HEK293T (cell line): ENCODE data around the gene SLC43A1.

Experiments used
- CTCF ChIA-PET: fragments of 350-600 bp; formaldehyde crosslinking; extraction: SDS; loops from one replicate; lab custom pipeline; 2021; ENCODE audit warnings: antibody characterized with exemption, inconsistent platforms; lab: Yijun Ruan, JAX
- POLR2A ChIA-PET: fragments of 350-600 bp; formaldehyde crosslinking; extraction: SDS; loops from one replicate; lab custom pipeline; 2020; ENCODE audit warnings: antibody characterized with exemption, inconsistent platforms; lab: Yijun Ruan, JAX
- DNase-seq: peaks from one replicate; pipeline ENCODE4 v3.0.0; 2012; ENCODE audit warnings: mixed read lengths; ENCODE audit errors: extremely low spot score
- ARNT ChIP-seq: fragments of 450-650 bp; IDR thresholded peaks from 2 replicates; pipeline ENCODE4 v1.6.1; 2017; ENCODE audit warnings: mild to moderate bottlenecking
- BHLHE40 ChIP-seq: fragments of 450-650 bp; IDR thresholded peaks from 2 replicates; pipeline ENCODE4 v1.6.1; 2016; ENCODE audit warnings: mild to moderate bottlenecking, moderate library complexity, borderline replicate concordance
- CTBP1 ChIP-seq: fragments of 450-650 bp; IDR thresholded peaks from 2 replicates; pipeline ENCODE4 v1.6.1; 2016; ENCODE audit warnings: borderline replicate concordance
- ELF4 ChIP-seq: fragments of 450-650 bp; IDR thresholded peaks from 2 replicates; pipeline ENCODE4 v1.6.1; 2017; ENCODE audit warnings: antibody characterized with exemption
- FOXA1 ChIP-seq: fragments of 450-650 bp; IDR thresholded peaks from 2 replicates; pipeline ENCODE4 v1.6.1; 2016; ENCODE audit warnings: mild to moderate bottlenecking
- FOXK2 ChIP-seq: fragments of 450-650 bp; IDR thresholded peaks from 2 replicates; pipeline ENCODE4 v1.6.1; 2016; ENCODE audit warnings: mild to moderate bottlenecking
- FOXM1 ChIP-seq: fragments of 450-650 bp; IDR thresholded peaks from 2 replicates; pipeline ENCODE4 v1.6.1; 2017; ENCODE audit warnings: mild to moderate bottlenecking, borderline replicate concordance
- HDGF ChIP-seq: fragments of 450-650 bp; IDR thresholded peaks from 2 replicates; pipeline ENCODE4 v1.6.1; 2017; ENCODE audit warnings: antibody characterized with exemption, borderline replicate concordance
- L3MBTL2 ChIP-seq: fragments of 450-650 bp; conservative IDR thresholded peaks from 2 replicates; pipeline ENCODE4 v1.6.1; 2016; ENCODE audit warnings: mild to moderate bottlenecking
- LEF1 ChIP-seq: fragments of 450-650 bp; IDR thresholded peaks from 2 replicates; pipeline ENCODE4 v1.6.1; 2017; ENCODE audit warnings: mild to moderate bottlenecking, borderline replicate concordance
- NFRKB ChIP-seq: fragments of 450-650 bp; IDR thresholded peaks from 2 replicates; pipeline ENCODE4 v1.6.1; 2016; ENCODE audit warnings: mild to moderate bottlenecking, moderate library complexity
- SP1 ChIP-seq: fragments of 450-650 bp; IDR thresholded peaks from 2 replicates; pipeline ENCODE4 v1.6.1; 2017
- SUZ12 ChIP-seq: fragments of 450-650 bp; IDR thresholded peaks from 2 replicates; pipeline ENCODE4 v1.6.1; 2016; ENCODE audit warnings: mild to moderate bottlenecking
- TARDBP ChIP-seq: fragments of 450-650 bp; IDR thresholded peaks from 2 replicates; pipeline ENCODE4 v1.6.1; 2016
- ZNF384 ChIP-seq: fragments of 450-650 bp; IDR thresholded peaks from 2 replicates; pipeline ENCODE4 v1.6.1; 2016
- TF ChIP-seq, protein P1 (sequence below): fragments of 450-650 bp; IDR thresholded peaks from 2 replicates; pipeline ENCODE4 v1.6.1; 2016

SLC43A1 gene

DNA sequence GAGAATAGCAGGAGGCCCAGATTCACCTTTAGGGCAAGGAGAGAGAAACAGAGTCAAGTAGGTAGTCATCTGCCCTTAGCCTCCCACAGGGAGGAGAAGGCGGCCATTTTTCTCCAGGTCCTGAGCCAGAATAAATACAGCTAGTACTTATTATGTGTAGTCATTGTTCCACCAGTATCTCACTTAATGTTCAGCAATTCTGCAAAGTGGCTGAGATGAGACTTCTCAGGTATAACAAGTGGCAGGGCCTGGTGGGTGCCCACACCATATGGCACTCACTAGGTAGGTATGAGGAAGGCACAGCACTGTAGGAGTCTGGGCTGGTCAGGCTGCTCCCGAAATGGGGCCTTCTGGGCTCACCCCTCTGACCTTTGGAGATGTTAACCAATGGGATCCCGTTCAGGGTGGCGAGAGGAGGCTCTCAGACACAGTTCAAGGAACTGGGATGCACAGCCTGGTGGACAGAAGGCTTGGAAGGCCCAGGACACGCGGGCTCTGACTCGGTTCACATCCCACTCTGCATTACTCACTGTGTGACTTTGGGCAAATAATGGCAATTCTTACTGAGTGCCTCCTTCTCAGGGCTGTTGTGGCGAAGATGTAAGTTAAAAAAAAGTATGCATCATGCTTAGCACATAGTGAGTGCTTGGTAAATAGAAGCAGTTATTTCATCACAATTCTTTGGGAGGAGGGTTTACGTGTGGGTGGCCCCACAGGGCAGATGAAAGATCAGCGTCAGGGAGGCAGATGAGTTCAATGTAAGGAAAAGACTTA, 30.1 kb downstream of the SLC43A1 start:
- POLR2A ChIA-PET: no interaction called here
- CTCF ChIA-PET: interaction anchor here (3.9 kb wide), 1 partner anchor 8 kb away, joined by 27 read pairs; no protein-coding TSS in a partner anchor
- DNase-seq: no peak
- TF ChIP-seq, protein P1, sequence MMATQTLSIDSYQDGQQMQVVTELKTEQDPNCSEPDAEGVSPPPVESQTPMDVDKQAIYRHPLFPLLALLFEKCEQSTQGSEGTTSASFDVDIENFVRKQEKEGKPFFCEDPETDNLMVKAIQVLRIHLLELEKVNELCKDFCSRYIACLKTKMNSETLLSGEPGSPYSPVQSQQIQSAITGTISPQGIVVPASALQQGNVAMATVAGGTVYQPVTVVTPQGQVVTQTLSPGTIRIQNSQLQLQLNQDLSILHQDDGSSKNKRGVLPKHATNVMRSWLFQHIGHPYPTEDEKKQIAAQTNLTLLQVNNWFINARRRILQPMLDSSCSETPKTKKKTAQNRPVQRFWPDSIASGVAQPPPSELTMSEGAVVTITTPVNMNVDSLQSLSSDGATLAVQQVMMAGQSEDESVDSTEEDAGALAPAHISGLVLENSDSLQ: no peak
- TF ChIP-seq BHLHE40: no peak
- TF ChIP-seq CTBP1: no peak
- TF ChIP-seq TARDBP: no peak
- no peak for TF ChIP-seq LEF1
- TF ChIP-seq SP1: no peak
- TF ChIP-seq FOXA1: no peak
- no peak for TF ChIP-seq FOXM1
- TF ChIP-seq ZNF384: no peak
- no peak for TF ChIP-seq L3MBTL2
- no peak for TF ChIP-seq ELF4
- no peak for TF ChIP-seq ARNT

DNA sequence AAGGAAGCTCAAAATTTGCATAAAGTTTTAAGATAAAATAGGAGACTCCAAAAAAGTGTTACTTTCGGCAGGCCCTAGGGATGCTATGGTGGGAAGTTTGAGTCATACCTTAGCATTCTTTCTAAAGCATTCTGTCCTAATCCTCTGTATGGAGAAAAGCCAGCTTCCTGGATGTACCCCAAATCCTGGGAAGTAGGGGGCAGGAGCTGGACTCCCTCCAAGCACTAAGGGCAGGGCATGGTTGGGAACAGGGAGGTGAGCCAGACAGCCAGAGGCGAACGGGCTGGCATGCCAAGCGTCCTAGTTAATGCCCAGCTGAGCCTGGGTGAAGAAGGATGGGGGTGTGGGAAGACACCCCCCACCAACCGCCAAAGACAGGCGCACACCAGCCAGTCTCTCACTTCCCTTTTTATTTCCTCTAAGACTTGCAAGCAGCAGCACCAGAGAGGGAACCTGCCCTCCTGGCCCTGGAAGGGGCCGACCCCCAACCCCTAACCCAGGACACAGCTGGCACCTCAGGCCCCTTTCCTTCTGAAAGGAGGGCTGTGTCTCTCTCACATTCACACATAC, 31.3 kb downstream of the SLC43A1 start:
- no peak for DNase-seq
- CTCF ChIA-PET: interaction anchor here (0.7 to 3.9 kb wide), 10 partner anchors 9 to 160 kb away, joined by 3 to 27 read pairs (median 4); no protein-coding TSS in a partner anchor
- TF ChIP-seq ELF4 (no peak), FOXA1 (no peak), LEF1 (no peak), FOXK2 (no peak), SP1 (no peak), SUZ12 (no peak), L3MBTL2 (no peak), HDGF (no peak), BHLHE40 (no peak), ZNF384 (no peak)

DNA sequence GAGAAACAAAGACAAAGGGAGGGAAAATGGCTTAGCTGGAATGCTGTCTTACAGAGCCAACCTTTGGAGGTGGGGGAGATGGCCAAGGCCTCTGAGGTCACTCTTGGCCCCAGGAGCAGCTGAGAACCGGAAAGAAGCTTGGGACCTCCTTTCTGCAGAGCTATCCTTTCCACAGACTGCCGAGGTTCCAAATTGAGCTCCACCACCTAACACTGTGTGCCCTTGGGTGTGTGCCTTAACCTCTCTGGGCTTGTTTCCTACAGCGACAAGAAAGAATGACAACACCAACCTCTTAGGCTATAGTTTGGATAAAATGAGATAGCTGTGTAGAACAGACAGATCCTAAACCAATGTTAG, 32.0 kb downstream of the SLC43A1 start:
- DNase-seq: no peak
- ChIA-PET CTCF (interaction anchor here (0.7 to 3.9 kb wide), 10 partner anchors 10 to 161 kb away, joined by 3 to 27 read pairs (median 4); partner anchors contain the start of gene RTN4RL2), POLR2A (interaction anchor here (1.4 kb wide), 1 partner anchor 26 kb away, joined by 6 read pairs; no protein-coding TSS in a partner anchor)
- TF ChIP-seq TARDBP (no peak), HDGF (no peak), FOXM1 (no peak), SP1 (no peak), ZNF384 (no peak), ARNT (no peak), BHLHE40 (no peak), NFRKB (no peak), SUZ12 (no peak), L3MBTL2 (no peak), LEF1 (no peak), FOXA1 (no peak), ELF4 (no peak), FOXK2 (no peak), CTBP1 (no peak)
- TF ChIP-seq, protein P1: no peak

More for the DNA sequence above, 31.3 kb downstream of the SLC43A1 start:
- POLR2A ChIA-PET: interaction anchor here (1.4 kb wide), 1 partner anchor 27 kb away, joined by 6 read pairs; no protein-coding TSS in a partner anchor

DNA sequence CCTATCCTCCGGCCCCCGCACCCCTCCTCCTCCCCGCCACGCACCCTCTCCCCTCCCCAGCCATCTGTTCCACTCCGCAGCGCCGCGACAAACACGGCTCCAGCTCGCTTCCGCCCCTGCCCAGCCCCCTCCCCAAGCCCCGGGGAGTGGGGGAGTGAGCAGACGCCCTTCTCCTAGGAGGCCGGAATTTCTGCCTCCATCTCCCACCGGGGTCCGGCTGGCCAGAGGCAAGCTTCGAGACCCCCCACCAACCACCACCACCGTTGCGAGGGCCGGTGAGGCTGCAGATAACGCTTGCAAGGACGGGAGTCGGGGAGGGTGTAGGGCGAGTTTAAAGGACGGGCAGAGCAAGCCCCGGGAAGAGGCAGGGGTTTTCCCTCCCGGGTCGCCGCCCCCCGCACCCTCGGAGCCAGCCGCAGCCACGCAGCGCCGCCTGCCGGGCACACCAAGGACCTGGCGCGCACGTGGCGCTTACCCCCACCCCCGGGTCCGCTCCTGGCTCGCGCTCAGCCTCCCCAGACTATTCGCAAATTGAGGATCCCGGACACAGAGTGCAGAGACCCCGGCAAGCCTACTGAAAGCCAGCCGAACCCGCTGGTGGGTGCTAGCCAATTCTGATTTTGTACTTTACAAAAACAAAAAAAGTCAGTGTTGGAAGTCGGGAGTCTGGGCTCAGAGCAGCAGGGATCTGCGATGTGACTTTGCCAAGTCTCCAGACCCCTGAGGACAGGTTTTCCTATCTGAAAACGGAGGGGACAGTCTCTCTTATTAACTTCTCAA, 32.5 kb downstream of the SLC43A1 start:
- CTCF ChIA-PET: interaction anchor here (0.7 to 3.9 kb wide), 9 partner anchors 9 to 158 kb away, joined by 3 to 27 read pairs (median 5); partner anchors contain the start of gene RTN4RL2
- POLR2A ChIA-PET: interaction anchor here (1.4 kb wide), 1 partner anchor 25 kb away, joined by 6 read pairs; no protein-coding TSS in a partner anchor
- DNase-seq: no peak
- TF ChIP-seq SUZ12: no peak
- TF ChIP-seq FOXM1: no peak
- no peak for TF ChIP-seq LEF1
- TF ChIP-seq FOXA1: no peak
- TF ChIP-seq NFRKB: no peak
- no peak for TF ChIP-seq ELF4
- no peak for TF ChIP-seq HDGF
- TF ChIP-seq TARDBP: no peak
- TF ChIP-seq ZNF384: no peak
- no peak for TF ChIP-seq ARNT
- no peak for TF ChIP-seq L3MBTL2
- no peak for TF ChIP-seq FOXK2
- TF ChIP-seq CTBP1: no peak
- no peak for TF ChIP-seq SP1
- no peak for TF ChIP-seq BHLHE40

DNA sequence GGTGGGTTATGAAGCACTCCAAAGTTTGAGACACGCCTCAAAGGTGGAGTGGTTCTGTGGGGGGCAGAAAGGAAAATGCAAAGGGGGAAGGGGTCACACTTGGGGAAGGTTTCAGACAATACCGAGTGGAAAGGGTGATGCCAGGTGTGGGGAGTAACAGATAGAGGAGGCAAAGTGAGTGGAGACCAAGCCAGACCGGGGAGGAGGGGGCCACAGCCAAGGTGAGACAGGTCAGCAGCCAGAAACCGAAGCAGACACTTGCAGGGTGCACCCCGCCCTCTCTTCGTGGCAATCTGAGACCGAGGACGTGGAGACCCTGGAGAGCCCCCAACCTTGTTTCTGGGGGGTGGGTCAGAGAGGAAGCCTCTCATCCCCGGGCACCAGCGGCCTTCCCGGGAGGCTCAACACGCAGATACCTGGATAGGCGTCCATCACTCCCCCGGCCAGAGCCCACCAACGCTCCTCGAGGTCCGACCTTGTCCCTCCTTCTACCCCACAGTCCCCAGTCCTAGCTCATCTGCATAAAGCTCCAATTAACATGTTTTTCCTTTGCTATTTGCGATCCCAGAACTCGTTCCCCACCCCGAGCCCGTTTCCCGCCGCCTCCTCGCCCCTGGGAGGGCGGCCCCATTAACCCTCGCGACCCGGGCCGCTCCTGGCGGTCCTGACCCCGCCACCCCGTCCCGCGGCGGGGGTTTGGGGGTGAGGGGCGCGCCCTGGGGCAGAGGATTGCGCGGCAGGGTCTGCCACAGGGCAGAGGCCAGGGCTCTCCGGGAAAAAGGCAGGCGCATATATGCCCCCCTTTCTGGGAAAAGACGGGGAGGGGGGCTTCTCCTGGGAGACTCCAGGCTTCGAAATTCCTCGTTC, 33.4 kb downstream of the SLC43A1 start:
- POLR2A ChIA-PET: interaction anchor here (1.1 kb wide), 1 partner anchor 22 kb away, joined by 5 read pairs; the partner anchor contains the start of gene RTN4RL2
- DNase-seq: no peak
- CTCF ChIA-PET: interaction anchor here (1.2 to 3.9 kb wide), 8 partner anchors 8 to 162 kb away, joined by 3 to 27 read pairs (median 6); partner anchors contain the start of gene RTN4RL2
- no peak for TF ChIP-seq ELF4
- no peak for TF ChIP-seq L3MBTL2
- no peak for TF ChIP-seq CTBP1
- TF ChIP-seq, protein P1: no peak
- TF ChIP-seq SUZ12: no peak
- no peak for TF ChIP-seq FOXA1
- no peak for TF ChIP-seq BHLHE40
- no peak for TF ChIP-seq FOXK2
- no peak for TF ChIP-seq SP1
- TF ChIP-seq LEF1: no peak
- no peak for TF ChIP-seq HDGF
- no peak for TF ChIP-seq ARNT
- no peak for TF ChIP-seq NFRKB
- no peak for TF ChIP-seq FOXM1
- no peak for TF ChIP-seq ZNF384
- TF ChIP-seq TARDBP: no peak
